ENCODE results near the gene KCNQ1. TPM values are rescaled to one million over a fixed set of nuclear protein-coding genes. Genes with fewer than 3 reads are reported as not detected.

The KCNQ1 gene
- total RNA-seq, 1 experiment from 2014 or later: 2.3 TPM

GRCh38 chr11:2542406-2542805 is 97.6 kb downstream of the KCNQ1 start:
- H3K9me3 ChIP-seq (ENCODE audit: control insufficient read depth, low read depth, low read length): no peaks in the 10 kb centered on the region
- no peaks in the 10 kb centered on the region for H3K79me1 ChIP-seq (ENCODE audit: insufficient read depth, low read depth, low read length, poor library complexity, severe bottlenecking)
- no peak overlapping the region for H2BK15ac ChIP-seq (ENCODE audit: low read depth, low read length)
- no peak overlapping the region for H4K5ac ChIP-seq (ENCODE audit: insufficient read length, low read depth, low read length)
- no peak overlapping the region for H4K91ac ChIP-seq (ENCODE audit: insufficient read length, low read depth, low read length)
- H3K4me1 ChIP-seq (ENCODE audit: insufficient read depth, low read length): no peaks in the 10 kb centered on the region
- no peak overlapping the region for H2AK5ac ChIP-seq (ENCODE audit: insufficient read length, low read length)
- no peaks in the 10 kb centered on the region for H3K23me2 ChIP-seq (ENCODE audit: insufficient read length, low read depth, low read length, poor library complexity, severe bottlenecking)
- Mint-ChIP-seq H3K36me3 (ENCODE audit: insufficient read depth in 1 of 3, low read depth in 3 of 3) (no peaks in the 10 kb centered on the region), H3K4me3 (no peak overlapping the region), H3K4me1 (no peaks in the 10 kb centered on the region), H3K27me3 (ENCODE audit: low read depth) (peaks cover 96% of the 10 kb centered on the region), H3K27ac (no peak overlapping the region), H3K9me3 (no peaks in the 10 kb centered on the region)
- no peak for DNase-seq
- H3K4ac ChIP-seq (ENCODE audit: low read depth, low read length): no peak overlapping the region
- no peak overlapping the region for H2BK120ac ChIP-seq (ENCODE audit: low read depth, low read length, poor library complexity, severe bottlenecking)
- H2BK5ac ChIP-seq (ENCODE audit: insufficient read length, low read length): no peak overlapping the region
- H3T11ph ChIP-seq (ENCODE audit: low read length): no peak overlapping the region
- H4K20me1 ChIP-seq (ENCODE audit: control insufficient read depth, insufficient read depth, insufficient read length): no peaks in the 10 kb centered on the region
- peaks cover 2% of the 10 kb centered on the region; the same call in 1 of the 2 replicates for H3K27me3 ChIP-seq (ENCODE audit: insufficient read depth, low read length)
- H2BK20ac ChIP-seq (ENCODE audit: low read depth, low read length, poor library complexity, severe bottlenecking): no peak overlapping the region
- no peak overlapping the region for H3K27ac ChIP-seq (ENCODE audit: insufficient read length, low read depth, low read length)
- H2BK12ac ChIP-seq (ENCODE audit: insufficient read length, low read depth, low read length): no peak overlapping the region
- H3K79me2 ChIP-seq (ENCODE audit: insufficient read depth, low read length): no peaks in the 10 kb centered on the region
- H3K4me2 ChIP-seq (ENCODE audit: insufficient read depth, insufficient read length, low read length): no peak overlapping the region
- H3K56ac ChIP-seq (ENCODE audit: insufficient read length, low read depth, low read length): no peak overlapping the region
- H3K18ac ChIP-seq (ENCODE audit: insufficient read length, low read depth, low read length): no peak overlapping the region
- H3K9ac ChIP-seq (ENCODE audit: extremely low read depth, insufficient read length, low read length): no peak overlapping the region
- H2AFZ ChIP-seq (ENCODE audit: low read length): no peak overlapping the region
- no CpG with 5 or more reads among the region's 10 CpGs for WGBS (ENCODE audit: extremely low coverage, insufficient read length, low lambda C conversion rate)
- no peak for TF ChIP-seq CTCF (conservative IDR thresholded peaks at IDR 0.05)
- H3K23ac ChIP-seq (ENCODE audit: insufficient read length, low read depth, low read length): no peak overlapping the region
- H4K8ac ChIP-seq (replicated peaks; ENCODE audit: insufficient read length, low read depth, low read length): no peak overlapping the region
- no peak overlapping the region for H3K14ac ChIP-seq (ENCODE audit: insufficient read depth, low read length)

Measured in H9 (cell line).